ENCODE data around the gene APPL2.
"Not testable (repeated sequence)": the region's sequence is repeated elsewhere in the genome, so short reads cannot be mapped to it uniquely, and the experiment has no call there.

DNA sequence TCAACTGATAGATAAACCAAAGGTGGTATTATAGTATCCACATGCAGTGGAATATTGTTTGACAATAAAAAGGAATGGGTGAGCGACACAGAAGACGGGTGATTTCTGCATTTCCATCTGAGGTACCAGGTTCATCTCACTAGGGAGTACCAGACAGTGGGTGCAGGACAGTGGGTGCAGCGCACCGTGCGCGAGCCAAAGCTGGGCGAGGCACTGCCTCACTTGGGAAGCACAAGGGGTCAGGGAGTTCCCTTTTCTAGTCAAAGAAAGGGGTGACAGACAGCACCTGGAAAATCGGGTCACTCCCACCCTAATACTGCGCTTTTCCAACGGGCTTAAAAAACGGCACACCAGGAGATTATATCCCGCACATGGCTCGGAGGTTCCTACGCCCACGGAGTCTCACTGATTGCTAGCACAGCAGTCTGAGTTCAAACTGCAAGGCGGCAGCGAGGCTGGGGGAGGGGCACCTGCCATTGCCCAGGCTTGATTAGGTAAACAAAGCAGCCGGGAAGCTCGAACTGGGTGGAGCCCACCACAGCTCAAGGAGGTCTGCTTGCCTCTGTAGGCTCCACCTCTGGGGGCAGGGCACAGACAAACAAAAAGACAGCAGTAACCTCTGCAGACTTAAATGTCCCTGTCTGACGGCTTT, 9.9 kb upstream of the APPL2 start:
- TF ChIP-seq, protein P1, sequence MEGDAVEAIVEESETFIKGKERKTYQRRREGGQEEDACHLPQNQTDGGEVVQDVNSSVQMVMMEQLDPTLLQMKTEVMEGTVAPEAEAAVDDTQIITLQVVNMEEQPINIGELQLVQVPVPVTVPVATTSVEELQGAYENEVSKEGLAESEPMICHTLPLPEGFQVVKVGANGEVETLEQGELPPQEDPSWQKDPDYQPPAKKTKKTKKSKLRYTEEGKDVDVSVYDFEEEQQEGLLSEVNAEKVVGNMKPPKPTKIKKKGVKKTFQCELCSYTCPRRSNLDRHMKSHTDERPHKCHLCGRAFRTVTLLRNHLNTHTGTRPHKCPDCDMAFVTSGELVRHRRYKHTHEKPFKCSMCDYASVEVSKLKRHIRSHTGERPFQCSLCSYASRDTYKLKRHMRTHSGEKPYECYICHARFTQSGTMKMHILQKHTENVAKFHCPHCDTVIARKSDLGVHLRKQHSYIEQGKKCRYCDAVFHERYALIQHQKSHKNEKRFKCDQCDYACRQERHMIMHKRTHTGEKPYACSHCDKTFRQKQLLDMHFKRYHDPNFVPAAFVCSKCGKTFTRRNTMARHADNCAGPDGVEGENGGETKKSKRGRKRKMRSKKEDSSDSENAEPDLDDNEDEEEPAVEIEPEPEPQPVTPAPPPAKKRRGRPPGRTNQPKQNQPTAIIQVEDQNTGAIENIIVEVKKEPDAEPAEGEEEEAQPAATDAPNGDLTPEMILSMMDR (IDR thresholded peaks at IDR 0.05): not testable (repeated sequence)
- TF ChIP-seq EZH2phosphoT487, EZH2 (IDR thresholded peaks at IDR 0.05): not testable (repeated sequence)

Measured in neural progenitor cell (in vitro differentiated cells).